Psoas muscle (tissue), 8 donors: ENCODE data around the gene SCAMP4. TPM values are rescaled to one million over a fixed set of nuclear protein-coding genes. Genes with fewer than 3 reads are reported as not detected.

ENCODE experiments used
- ATAC-seq, 4 donors: fragments of 200-7000 bp; cut with Tn5 transposase; one replicate each; pipeline ENCODE4 v1.9.1; 2020; ENCODE audit warnings: moderate library complexity in 3 of 4, mild to moderate bottlenecking in 2 of 4
- DNase-seq, 2 donors: peaks; one replicate each; pipeline ENCODE4 v3.0.0-alpha.2; 2020
- H3K27ac ChIP-seq: fragments of 200-600 bp; one replicate; pipeline ENCODE4 v1.8.0; 2022
- H3K27me3 ChIP-seq, 3 donors: fragments of 200-600 bp in 1 of 3; one replicate each; pipeline versions ENCODE4 v1.6.1 to v1.8.0; 2013 to 2022; ENCODE audit warnings: low read length in 2 of 3, mild to moderate bottlenecking in 2 of 3, moderate library complexity in 1 of 3; ENCODE audit not compliant: insufficient read depth in 3 of 3
- H3K36me3 ChIP-seq, 2 donors: fragments of 200-600 bp in 1 of 2; one replicate each; pipeline versions ENCODE4 v1.6.1 to v1.8.0; 2013 to 2022; ENCODE audit warnings: low read depth in 1 of 2, mild to moderate bottlenecking in 1 of 2, moderate library complexity in 1 of 2; ENCODE audit not compliant: insufficient read depth in 1 of 2
- H3K4me1 ChIP-seq: fragments of 200-600 bp; one replicate; pipeline ENCODE4 v1.8.0; 2022
- H3K4me3 ChIP-seq: fragments of 200-600 bp; one replicate; pipeline ENCODE4 v1.8.0; 2022; ENCODE audit warnings: mild to moderate bottlenecking
- H3K9me3 ChIP-seq: fragments of 200-600 bp; one replicate; pipeline ENCODE4 v1.8.0; 2022
- WGBS, 3 donors: extraction: QIAGEN DNeasy Blood & Tissue Kit; methylation state at CpG; one replicate each; pipeline versions ENCODE4 v1.1.6 to v1.1.7; 2013; 5-methylcytosine and 5-hydroxymethylcytosine counted together
- intact Hi-C, 2 donors: fragments of 100-400 bp; cut with DNase I; formaldehyde crosslinking; loops; one replicate each; pipeline versions ENCODE4 v1.11.0 to v1.14.2; 2022
- polyA plus RNA-seq, 3 donors: library from polyadenylated mRNA; stranded (reverse); fragments of 200-250 nt; gene quantifications; one replicate each; pipeline ENCODE4 v1.2.3, GENCODE V29; 2013
- total RNA-seq, 4 donors: library from RNA; stranded (reverse); fragmentation: NEBNext Ultra II Directional in 2 of 4; extraction: Animal tissue kit (Norgen Biotek cat#: 25700) in 2 of 4; gene quantifications; one replicate each; pipeline versions ENCODE4 v1.2.1 to v1.2.4, GENCODE V29; 2021 to 2023
- TF ChIP-seq, protein P1 (sequence below): fragments of 200-600 bp; IDR thresholded peaks from one replicate; pipeline ENCODE4 v1.8.0; 2022; ENCODE audit warnings: antibody characterized with exemption
- donor health status: healthy with polysubstance abuse.
- donor health status: DM: no; HTN: no; CAD: no; lungs with moderate emphysema.
- donor health status: Bipolar disorder and iron deficiency.
- donor health status: healthy.
- donor health status: DM: yes; HTN: yes; CAD: no.
- donor health status: DM: no; HTN: no; CAD: no.
- donor health status: DM: no; HTN: no; CAD: no.
- donor health status: DM: yes; HTN: yes; CAD: no.

The SCAMP4 gene
- total and polyA plus RNA-seq, 7 donors, result 9.5 to 17.5 (median 15.5) TPM

DNA sequence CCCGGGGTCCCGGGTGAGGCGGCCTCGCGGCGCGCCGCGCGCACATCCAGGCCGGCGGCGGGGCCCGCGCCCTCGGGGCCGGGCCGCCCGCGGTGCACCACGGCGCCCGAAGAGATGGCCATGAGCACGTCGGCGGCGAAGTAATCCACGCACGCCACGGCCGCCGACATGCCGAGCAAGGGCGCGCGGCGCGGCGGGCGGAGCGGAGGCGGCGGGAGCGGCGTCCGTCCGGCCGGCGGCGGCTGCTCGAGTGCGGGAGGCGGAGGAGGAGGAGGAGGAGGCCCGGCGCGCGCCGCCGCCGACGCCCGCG, 41.9 kb upstream of the SCAMP4 start, which contains the start of gene KLF16:
KLF16 (minus strand) TSS at position 252 of the 310 bp plus-strand sequence; CDS start at position 170, 82 bp downstream.
- no peak for ATAC-seq
- no peaks in the 10 kb centered on the region for H3K27me3 ChIP-seq
- no peaks in the 10 kb centered on the region for H3K9me3 ChIP-seq
- DNase-seq, result no peak
- H3K4me1 ChIP-seq, result peaks cover 8% of the 10 kb centered on the region
- peak within 1 kb of the TSS; percentile 93 for H3K4me3 ChIP-seq
- TF ChIP-seq, protein P1, sequence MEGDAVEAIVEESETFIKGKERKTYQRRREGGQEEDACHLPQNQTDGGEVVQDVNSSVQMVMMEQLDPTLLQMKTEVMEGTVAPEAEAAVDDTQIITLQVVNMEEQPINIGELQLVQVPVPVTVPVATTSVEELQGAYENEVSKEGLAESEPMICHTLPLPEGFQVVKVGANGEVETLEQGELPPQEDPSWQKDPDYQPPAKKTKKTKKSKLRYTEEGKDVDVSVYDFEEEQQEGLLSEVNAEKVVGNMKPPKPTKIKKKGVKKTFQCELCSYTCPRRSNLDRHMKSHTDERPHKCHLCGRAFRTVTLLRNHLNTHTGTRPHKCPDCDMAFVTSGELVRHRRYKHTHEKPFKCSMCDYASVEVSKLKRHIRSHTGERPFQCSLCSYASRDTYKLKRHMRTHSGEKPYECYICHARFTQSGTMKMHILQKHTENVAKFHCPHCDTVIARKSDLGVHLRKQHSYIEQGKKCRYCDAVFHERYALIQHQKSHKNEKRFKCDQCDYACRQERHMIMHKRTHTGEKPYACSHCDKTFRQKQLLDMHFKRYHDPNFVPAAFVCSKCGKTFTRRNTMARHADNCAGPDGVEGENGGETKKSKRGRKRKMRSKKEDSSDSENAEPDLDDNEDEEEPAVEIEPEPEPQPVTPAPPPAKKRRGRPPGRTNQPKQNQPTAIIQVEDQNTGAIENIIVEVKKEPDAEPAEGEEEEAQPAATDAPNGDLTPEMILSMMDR, result no peak
- intact Hi-C loops, result no loop called here
- 0 to 1% methylated on average over 25 to 60 of the region's 63 CpGs; no CpG with 5 or more reads in 1 of the 3 donors for WGBS, 3 donors
- peak within 1 kb of the TSS; percentile 91 for H3K27ac ChIP-seq
- no peaks in the 10 kb centered on the region for H3K36me3 ChIP-seq

DNA sequence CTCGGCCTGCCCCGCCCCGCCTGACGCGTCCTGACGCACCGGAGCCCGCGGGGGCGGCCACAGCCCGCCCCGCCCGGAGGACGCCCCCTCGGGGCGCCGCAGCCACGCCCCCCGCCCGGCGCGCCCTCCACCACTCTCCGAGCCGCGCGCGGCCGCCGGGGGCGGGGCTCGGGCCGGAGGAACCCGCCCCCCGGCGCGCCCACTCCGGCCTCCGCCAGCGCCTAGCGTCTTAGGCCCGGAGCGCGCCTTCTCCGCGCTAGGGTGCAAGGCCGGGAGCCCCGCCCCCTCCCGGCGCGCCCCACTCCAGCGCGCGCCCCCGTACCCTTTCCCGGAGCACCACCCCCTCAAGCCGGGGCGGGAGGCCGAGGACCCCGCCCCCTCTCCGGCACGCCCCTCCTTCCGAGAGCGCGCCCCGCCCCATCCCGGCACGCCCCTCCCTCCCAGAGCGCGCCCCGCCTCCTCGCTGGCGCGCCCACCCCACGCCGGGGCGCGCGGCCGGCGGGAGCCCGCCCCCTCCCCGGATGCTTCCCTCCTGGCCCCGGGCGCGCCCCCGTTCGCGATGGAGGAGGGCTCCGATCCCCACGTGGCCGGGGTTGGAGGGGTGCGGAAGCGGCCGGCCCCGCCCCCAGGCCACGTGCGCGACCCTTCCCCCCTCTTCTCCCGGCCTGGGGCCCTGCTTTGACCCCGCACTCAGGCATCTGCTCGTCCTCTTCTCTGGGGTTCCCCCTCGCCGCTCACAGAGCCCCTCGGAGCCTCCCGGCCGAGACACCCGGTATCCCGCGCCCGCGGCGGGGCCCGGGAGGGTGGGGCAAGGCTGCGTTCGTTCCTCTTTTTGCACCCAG, 41.3 kb upstream of the SCAMP4 start:
- TF ChIP-seq, protein P1, result no peak
- Histone ChIP-seq H3K9me3 (no peaks in the 10 kb centered on the region), H3K27ac (peak overlapping the region; percentile 91), H3K27me3 (no peaks in the 10 kb centered on the region), H3K36me3 (no peaks in the 10 kb centered on the region), H3K4me1 (peaks cover 8% of the 10 kb centered on the region), H3K4me3 (peak overlapping the region; percentile 93)
- DNase-seq, result peak; percentile 92 to 93
- intact Hi-C loops, result no loop called here
- WGBS, 3 donors, result 0 to 1% (median 1%) methylated on average over 19 to 115 of the region's 115 CpGs
- ATAC-seq, result peak; percentile 85 to 87 (median 86)

DNA sequence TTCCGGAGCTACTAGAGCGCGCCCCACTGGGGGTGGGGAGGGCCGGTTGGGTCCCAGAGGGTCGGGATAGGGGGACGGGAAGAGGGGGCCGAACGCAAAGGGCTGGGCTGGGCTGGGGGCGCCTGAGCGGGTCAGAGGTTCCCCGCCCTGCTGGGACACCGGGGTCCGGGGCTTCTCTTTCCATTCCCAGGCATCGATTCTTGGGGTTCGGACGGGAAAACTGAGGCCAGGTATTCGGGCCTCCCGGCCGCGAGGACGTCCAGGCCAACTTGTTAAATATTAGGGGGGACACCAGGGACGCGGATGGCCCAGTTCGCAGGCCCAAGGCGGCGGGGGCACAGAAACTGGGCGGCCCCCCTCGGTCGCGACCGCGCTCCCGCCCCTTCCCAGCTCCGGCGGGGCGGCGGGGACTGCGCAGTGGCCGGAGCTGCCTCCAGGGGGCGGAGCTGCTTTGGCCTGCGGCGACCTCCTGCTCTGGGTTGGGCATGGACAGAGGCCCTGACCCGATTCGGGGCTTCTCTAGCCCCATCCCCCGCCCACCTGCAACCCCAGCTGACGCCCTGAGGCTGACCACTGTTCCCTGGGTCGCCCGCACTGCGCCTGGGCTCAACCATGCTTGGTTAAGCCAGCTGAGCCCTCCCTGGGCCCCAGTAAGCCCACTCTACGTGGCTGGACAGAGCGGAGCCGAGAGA, 40.6 kb upstream of the SCAMP4 start:
- WGBS, 3 donors, result 7 to 8% (median 8%) methylated on average over 39 to 52 of the region's 52 CpGs
- H3K4me3 ChIP-seq, result peak overlapping the region; percentile 93
- H3K9me3 ChIP-seq, result no peaks in the 10 kb centered on the region
- peaks cover 8% of the 10 kb centered on the region for H3K4me1 ChIP-seq
- DNase-seq, result peak; percentile 79 to 86
- peak; percentile 68 to 81 (median 73) for ATAC-seq
- peak overlapping the region; percentile 91 for H3K27ac ChIP-seq
- no peaks in the 10 kb centered on the region for H3K27me3 ChIP-seq
- intact Hi-C loops, result no loop called here
- no peaks in the 10 kb centered on the region for H3K36me3 ChIP-seq
- TF ChIP-seq, protein P1, result peak; percentile 74

GRCh38 chr19:1865172-1866010, 39.8 kb upstream of the SCAMP4 start:
- Histone ChIP-seq H3K27me3 (no peaks in the 10 kb centered on the region), H3K27ac (peak overlapping the region; percentile 91), H3K4me3 (peak overlapping the region; percentile 93), H3K9me3 (no peaks in the 10 kb centered on the region), H3K4me1 (peaks cover 8% of the 10 kb centered on the region), H3K36me3 (no peaks in the 10 kb centered on the region)
- WGBS, 3 donors, result 83 to 91% (median 86%) methylated on average over 16 to 17 of the region's 17 CpGs
- ATAC-seq, result no peak
- TF ChIP-seq, protein P1, result no peak
- no peak for DNase-seq
- intact Hi-C loops, result no loop called here
